ENCODE data around the gene MUC5AC.

GRCh38 chr11:1155274-1155693 is 2.5 kb upstream of the MUC5AC start:
- TF ChIP-seq, protein P1, sequence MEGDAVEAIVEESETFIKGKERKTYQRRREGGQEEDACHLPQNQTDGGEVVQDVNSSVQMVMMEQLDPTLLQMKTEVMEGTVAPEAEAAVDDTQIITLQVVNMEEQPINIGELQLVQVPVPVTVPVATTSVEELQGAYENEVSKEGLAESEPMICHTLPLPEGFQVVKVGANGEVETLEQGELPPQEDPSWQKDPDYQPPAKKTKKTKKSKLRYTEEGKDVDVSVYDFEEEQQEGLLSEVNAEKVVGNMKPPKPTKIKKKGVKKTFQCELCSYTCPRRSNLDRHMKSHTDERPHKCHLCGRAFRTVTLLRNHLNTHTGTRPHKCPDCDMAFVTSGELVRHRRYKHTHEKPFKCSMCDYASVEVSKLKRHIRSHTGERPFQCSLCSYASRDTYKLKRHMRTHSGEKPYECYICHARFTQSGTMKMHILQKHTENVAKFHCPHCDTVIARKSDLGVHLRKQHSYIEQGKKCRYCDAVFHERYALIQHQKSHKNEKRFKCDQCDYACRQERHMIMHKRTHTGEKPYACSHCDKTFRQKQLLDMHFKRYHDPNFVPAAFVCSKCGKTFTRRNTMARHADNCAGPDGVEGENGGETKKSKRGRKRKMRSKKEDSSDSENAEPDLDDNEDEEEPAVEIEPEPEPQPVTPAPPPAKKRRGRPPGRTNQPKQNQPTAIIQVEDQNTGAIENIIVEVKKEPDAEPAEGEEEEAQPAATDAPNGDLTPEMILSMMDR (IDR thresholded peaks at IDR 0.05) = no peak
- TF ChIP-seq POLR2AphosphoS5 (IDR thresholded peaks at IDR 0.05; ENCODE audit: insufficient read depth in 1 of 2, low read depth in 1 of 2) (no peak), POLR2A (IDR thresholded peaks at IDR 0.05) (no peak)
